Measurements from ENCODE around the gene SYNGR4.

SYNGR4 gene

GRCh38 chr19:48342841-48343540, 21.2 kb upstream of the SYNGR4 start:
- Histone ChIP-seq H3K27ac (ENCODE audit: low read length) (no peak overlapping the region), H3K36me3 (ENCODE audit: control insufficient read depth in 1 of 2, insufficient read depth in 2 of 2, low read length in 2 of 2) (peaks cover 0 to 7% of the 10 kb centered on the region in 2 donors), H3K4me3 (ENCODE audit: low read depth in 1 of 2, low read length in 2 of 2) (no peak overlapping the region), H3K4me1 (ENCODE audit: control insufficient read depth in 1 of 2, insufficient read depth in 2 of 2, low read length in 2 of 2) (no peaks in the 10 kb centered on the region), H3K27me3 (ENCODE audit: low read depth, low read length) (no peaks in the 10 kb centered on the region), H3K9me3 (ENCODE audit: control insufficient read depth in 1 of 2, low read length in 2 of 2) (no peaks in the 10 kb centered on the region)

- H3K27me3 ChIP-seq (ENCODE audit: low read depth, low read length) = no peaks in the 10 kb centered on the region
- no peak overlapping the region for H3K27ac ChIP-seq (ENCODE audit: low read length)
- peaks cover 0 to 7% of the 10 kb centered on the region in 2 donors for H3K36me3 ChIP-seq (ENCODE audit: control insufficient read depth in 1 of 2, insufficient read depth in 2 of 2, low read length in 2 of 2)
- no peaks in the 10 kb centered on the region for H3K9me3 ChIP-seq (ENCODE audit: control insufficient read depth in 1 of 2, low read length in 2 of 2)
- H3K4me3 ChIP-seq (ENCODE audit: low read depth in 1 of 2, low read length in 2 of 2) = no peak overlapping the region
- H3K4me1 ChIP-seq (ENCODE audit: control insufficient read depth in 1 of 2, insufficient read depth in 2 of 2, low read length in 2 of 2) = no peaks in the 10 kb centered on the region
Measured at GRCh38 chr19:48344892-48345291, 19.3 kb upstream of the SYNGR4 start.

- Histone ChIP-seq H3K27me3 (ENCODE audit: low read depth, low read length) (no peaks in the 10 kb centered on the region), H3K27ac (ENCODE audit: low read length) (no peak overlapping the region), H3K36me3 (ENCODE audit: control insufficient read depth in 1 of 2, insufficient read depth in 2 of 2, low read length in 2 of 2) (peaks cover 0 to 7% of the 10 kb centered on the region in 2 donors), H3K9me3 (ENCODE audit: control insufficient read depth in 1 of 2, low read length in 2 of 2) (no peaks in the 10 kb centered on the region), H3K4me3 (ENCODE audit: low read depth in 1 of 2, low read length in 2 of 2) (no peak overlapping the region), H3K4me1 (ENCODE audit: control insufficient read depth in 1 of 2, insufficient read depth in 2 of 2, low read length in 2 of 2) (no peaks in the 10 kb centered on the region)
Measured at GRCh38 chr19:48346191-48346590, 18.0 kb upstream of the SYNGR4 start.

- Histone ChIP-seq H3K9me3 (ENCODE audit: control insufficient read depth in 1 of 2, low read length in 2 of 2) (no peaks in the 10 kb centered on the region), H3K27me3 (ENCODE audit: low read depth, low read length) (no peaks in the 10 kb centered on the region), H3K27ac (ENCODE audit: low read length) (no peak overlapping the region), H3K36me3 (ENCODE audit: control insufficient read depth in 1 of 2, insufficient read depth in 2 of 2, low read length in 2 of 2) (peaks cover 0 to 1% of the 10 kb centered on the region in 2 donors), H3K4me1 (ENCODE audit: control insufficient read depth in 1 of 2, insufficient read depth in 2 of 2, low read length in 2 of 2) (no peaks in the 10 kb centered on the region), H3K4me3 (ENCODE audit: low read depth in 1 of 2, low read length in 2 of 2) (no peak overlapping the region)
Measured at GRCh38 chr19:48348045-48348444, 16.1 kb upstream of the SYNGR4 start.

- no peaks in the 10 kb centered on the region for H3K9me3 ChIP-seq (ENCODE audit: control insufficient read depth in 1 of 2, low read length in 2 of 2)
- no peaks in the 10 kb centered on the region for H3K4me1 ChIP-seq (ENCODE audit: control insufficient read depth in 1 of 2, insufficient read depth in 2 of 2, low read length in 2 of 2)
- no peak overlapping the region for H3K4me3 ChIP-seq (ENCODE audit: low read depth in 1 of 2, low read length in 2 of 2)
- no peaks in the 10 kb centered on the region for H3K27me3 ChIP-seq (ENCODE audit: low read depth, low read length)
- H3K36me3 ChIP-seq (ENCODE audit: control insufficient read depth in 1 of 2, insufficient read depth in 2 of 2, low read length in 2 of 2) = no peaks in the 10 kb centered on the region
- no peak overlapping the region for H3K27ac ChIP-seq (ENCODE audit: low read length)
Measured at GRCh38 chr19:48348737-48349136, 15.4 kb upstream of the SYNGR4 start.

- H3K4me3 ChIP-seq (ENCODE audit: low read depth in 1 of 2, low read length in 2 of 2) = no peak overlapping the region
- H3K27me3 ChIP-seq (ENCODE audit: low read depth, low read length) = no peaks in the 10 kb centered on the region
- H3K27ac ChIP-seq (ENCODE audit: low read length) = no peak overlapping the region
- no peaks in the 10 kb centered on the region for H3K36me3 ChIP-seq (ENCODE audit: control insufficient read depth in 1 of 2, insufficient read depth in 2 of 2, low read length in 2 of 2)
- H3K4me1 ChIP-seq (ENCODE audit: control insufficient read depth in 1 of 2, insufficient read depth in 2 of 2, low read length in 2 of 2) = no peaks in the 10 kb centered on the region
- no peaks in the 10 kb centered on the region for H3K9me3 ChIP-seq (ENCODE audit: control insufficient read depth in 1 of 2, low read length in 2 of 2)
Measured at GRCh38 chr19:48350856-48351255, 13.3 kb upstream of the SYNGR4 start.

GRCh38 chr19:48351341-48351752, 12.8 kb upstream of the SYNGR4 start:
- Histone ChIP-seq H3K4me3 (ENCODE audit: low read depth in 1 of 2, low read length in 2 of 2) (no peak overlapping the region), H3K27me3 (ENCODE audit: low read depth, low read length) (no peaks in the 10 kb centered on the region), H3K27ac (ENCODE audit: low read length) (no peak overlapping the region), H3K9me3 (ENCODE audit: control insufficient read depth in 1 of 2, low read length in 2 of 2) (no peaks in the 10 kb centered on the region), H3K4me1 (ENCODE audit: control insufficient read depth in 1 of 2, insufficient read depth in 2 of 2, low read length in 2 of 2) (no peaks in the 10 kb centered on the region), H3K36me3 (ENCODE audit: control insufficient read depth in 1 of 2, insufficient read depth in 2 of 2, low read length in 2 of 2) (no peaks in the 10 kb centered on the region)

- H3K27ac ChIP-seq (ENCODE audit: low read length) = no peak overlapping the region
- H3K4me1 ChIP-seq (ENCODE audit: control insufficient read depth in 1 of 2, insufficient read depth in 2 of 2, low read length in 2 of 2) = no peaks in the 10 kb centered on the region
- no peaks in the 10 kb centered on the region for H3K9me3 ChIP-seq (ENCODE audit: control insufficient read depth in 1 of 2, low read length in 2 of 2)
- no peak overlapping the region for H3K4me3 ChIP-seq (ENCODE audit: low read depth in 1 of 2, low read length in 2 of 2)
- H3K36me3 ChIP-seq (ENCODE audit: control insufficient read depth in 1 of 2, insufficient read depth in 2 of 2, low read length in 2 of 2) = no peaks in the 10 kb centered on the region
- H3K27me3 ChIP-seq (ENCODE audit: low read depth, low read length) = no peaks in the 10 kb centered on the region
Measured at GRCh38 chr19:48353677-48354076, 10.5 kb upstream of the SYNGR4 start.

GRCh38 chr19:48354332-48354992, 9.7 kb upstream of the SYNGR4 start:
- no peaks in the 10 kb centered on the region for H3K27me3 ChIP-seq (ENCODE audit: low read depth, low read length)
- H3K36me3 ChIP-seq (ENCODE audit: control insufficient read depth in 1 of 2, insufficient read depth in 2 of 2, low read length in 2 of 2) = no peaks in the 10 kb centered on the region
- H3K27ac ChIP-seq (ENCODE audit: low read length) = no peak overlapping the region

GRCh38 chr19:48355365-48355954, 8.7 kb upstream of the SYNGR4 start:
- Histone ChIP-seq H3K27me3 (ENCODE audit: low read depth, low read length) (no peaks in the 10 kb centered on the region), H3K27ac (ENCODE audit: low read length) (no peak overlapping the region), H3K9me3 (ENCODE audit: control insufficient read depth in 1 of 2, low read length in 2 of 2) (no peaks in the 10 kb centered on the region), H3K36me3 (ENCODE audit: control insufficient read depth in 1 of 2, insufficient read depth in 2 of 2, low read length in 2 of 2) (peaks cover 0 to 3% of the 10 kb centered on the region in 2 donors), H3K4me1 (ENCODE audit: control insufficient read depth in 1 of 2, insufficient read depth in 2 of 2, low read length in 2 of 2) (no peaks in the 10 kb centered on the region), H3K4me3 (ENCODE audit: low read depth in 1 of 2, low read length in 2 of 2) (no peak overlapping the region)

More at GRCh38 chr19:48354332-48354992, 9.7 kb upstream of the SYNGR4 start:
- H3K9me3 ChIP-seq (ENCODE audit: control insufficient read depth in 1 of 2, low read length in 2 of 2) = no peaks in the 10 kb centered on the region
- H3K4me3 ChIP-seq (ENCODE audit: low read depth in 1 of 2, low read length in 2 of 2) = no peak overlapping the region
- H3K4me1 ChIP-seq (ENCODE audit: control insufficient read depth in 1 of 2, insufficient read depth in 2 of 2, low read length in 2 of 2) = no peaks in the 10 kb centered on the region

GRCh38 chr19:48359123-48359522, 5.0 kb upstream of the SYNGR4 start:
- Histone ChIP-seq H3K27ac (ENCODE audit: low read length) (no peak overlapping the region), H3K9me3 (ENCODE audit: control insufficient read depth in 1 of 2, low read length in 2 of 2) (no peaks in the 10 kb centered on the region), H3K27me3 (ENCODE audit: low read depth, low read length) (no peaks in the 10 kb centered on the region), H3K36me3 (ENCODE audit: control insufficient read depth in 1 of 2, insufficient read depth in 2 of 2, low read length in 2 of 2) (peaks cover 0 to 3% of the 10 kb centered on the region in 2 donors), H3K4me3 (ENCODE audit: low read depth in 1 of 2, low read length in 2 of 2) (no peak overlapping the region), H3K4me1 (ENCODE audit: control insufficient read depth in 1 of 2, insufficient read depth in 2 of 2, low read length in 2 of 2) (no peaks in the 10 kb centered on the region)

Measured in muscle layer of duodenum (tissue), 2 donors.